HG02588 (cell line): Measurements from ENCODE around the gene GPR25.

Experiments used
- ATAC-seq: cut with Tn5 transposase; IDR thresholded peaks from one replicate; pipeline ENCODE4 v1.9.1; 2021; ENCODE audit warnings: mild to moderate bottlenecking, moderate library complexity; ENCODE audit not compliant: unreplicated experiment

GPR25 gene

GRCh38 chr1:200872446-200873115 is at the start of gene GPR25:
Gene GPR25, plus strand, starts transcription at chr1:200872981. Its CDS starts 57 bp downstream, at chr1:200873038.
- no peak for ATAC-seq

GRCh38 chr1:200831091-200831490 is 41.7 kb upstream of the GPR25 start:
- no peak for ATAC-seq

- no peak for ATAC-seq
Measured at GRCh38 chr1:200834383-200834782, 38.4 kb upstream of the GPR25 start.

- ATAC-seq: no peak
Measured at GRCh38 chr1:200836213-200836612, 36.6 kb upstream of the GPR25 start.

GRCh38 chr1:200837931-200838571 is 34.7 kb upstream of the GPR25 start:
- ATAC-seq: no peak

GRCh38 chr1:200838676-200839445 is 33.9 kb upstream of the GPR25 start:
- ATAC-seq: no peak

GRCh38 chr1:200845360-200845759 is 27.4 kb upstream of the GPR25 start:
- no peak for ATAC-seq

- no peak for ATAC-seq
Measured at GRCh38 chr1:200846398-200846797, 26.4 kb upstream of the GPR25 start.

- no peak for ATAC-seq
Measured at GRCh38 chr1:200849430-200849829, 23.4 kb upstream of the GPR25 start.

GRCh38 chr1:200850554-200850953 is 22.2 kb upstream of the GPR25 start:
- no peak for ATAC-seq

- no peak for ATAC-seq
Measured at GRCh38 chr1:200856716-200857357, 15.9 kb upstream of the GPR25 start.

GRCh38 chr1:200857804-200858203 is 15.0 kb upstream of the GPR25 start:
- no peak for ATAC-seq

- ATAC-seq: no peak
Measured at GRCh38 chr1:200861937-200862647, 10.7 kb upstream of the GPR25 start.

GRCh38 chr1:200862713-200863415 is 9.9 kb upstream of the GPR25 start:
- no peak for ATAC-seq

- no peak for ATAC-seq
Measured at GRCh38 chr1:200866116-200866515, 6.7 kb upstream of the GPR25 start.

- peak; percentile 82 for ATAC-seq
Measured at GRCh38 chr1:200866521-200866920, 6.3 kb upstream of the GPR25 start.

GRCh38 chr1:200867018-200867811 is 5.6 kb upstream of the GPR25 start:
- ATAC-seq: peak; percentile 1

- no peak for ATAC-seq
Measured at GRCh38 chr1:200869376-200869752, 3.4 kb upstream of the GPR25 start.

GRCh38 chr1:200869753-200870391 is 2.9 kb upstream of the GPR25 start:
- ATAC-seq: peak; percentile 50
